ENCODE results near the gene NFATC1.

NFATC1 gene

DNA sequence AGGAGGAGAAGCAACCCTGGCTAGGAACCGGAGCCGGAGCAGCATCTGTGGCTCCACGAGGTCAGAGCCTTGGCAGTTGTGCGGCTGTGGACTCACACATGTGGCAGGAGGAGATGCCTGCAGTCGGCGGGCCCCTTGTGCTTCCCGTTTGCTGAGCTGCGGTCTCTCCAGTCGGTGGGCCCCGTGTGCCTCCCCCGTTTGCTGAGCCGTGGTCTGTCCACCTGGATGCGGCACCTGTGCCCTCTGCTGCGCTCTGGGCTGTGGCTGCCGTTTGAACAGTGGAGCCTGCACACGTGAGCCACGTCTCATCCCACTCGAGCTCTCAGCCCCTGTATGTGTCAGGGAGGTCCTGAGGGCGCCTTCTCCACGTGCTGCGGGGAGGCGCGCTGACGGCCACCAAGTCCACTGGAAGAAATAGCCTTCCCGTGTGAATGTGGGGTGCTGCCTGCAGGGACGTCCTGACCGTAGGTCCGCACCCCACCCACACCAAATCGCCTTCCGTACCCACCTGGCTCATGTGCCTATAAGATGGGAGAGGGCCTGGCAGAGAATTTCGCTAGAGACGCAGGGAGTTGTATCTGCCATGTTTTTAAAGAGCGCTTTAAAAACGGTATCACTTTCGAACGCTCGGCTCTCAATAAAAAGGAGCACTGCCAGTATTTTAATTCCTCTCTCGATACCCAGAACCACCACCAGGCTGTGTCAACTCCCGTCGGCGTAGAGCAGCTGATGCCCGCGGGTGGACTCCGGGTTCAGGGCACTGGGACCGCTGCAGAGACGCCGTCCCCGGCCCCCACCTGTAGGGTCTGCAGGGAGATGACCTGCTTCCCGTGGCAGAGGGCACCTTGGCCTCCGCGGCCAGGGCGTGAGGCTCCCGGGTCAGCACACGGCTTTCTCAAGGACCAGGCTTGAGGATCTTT lies 117.0 kb downstream of the NFATC1 start:
- FAIRE-seq (no peak), DNase-seq (ENCODE audit: insufficient read length, low spot score) (no peak)

DNA sequence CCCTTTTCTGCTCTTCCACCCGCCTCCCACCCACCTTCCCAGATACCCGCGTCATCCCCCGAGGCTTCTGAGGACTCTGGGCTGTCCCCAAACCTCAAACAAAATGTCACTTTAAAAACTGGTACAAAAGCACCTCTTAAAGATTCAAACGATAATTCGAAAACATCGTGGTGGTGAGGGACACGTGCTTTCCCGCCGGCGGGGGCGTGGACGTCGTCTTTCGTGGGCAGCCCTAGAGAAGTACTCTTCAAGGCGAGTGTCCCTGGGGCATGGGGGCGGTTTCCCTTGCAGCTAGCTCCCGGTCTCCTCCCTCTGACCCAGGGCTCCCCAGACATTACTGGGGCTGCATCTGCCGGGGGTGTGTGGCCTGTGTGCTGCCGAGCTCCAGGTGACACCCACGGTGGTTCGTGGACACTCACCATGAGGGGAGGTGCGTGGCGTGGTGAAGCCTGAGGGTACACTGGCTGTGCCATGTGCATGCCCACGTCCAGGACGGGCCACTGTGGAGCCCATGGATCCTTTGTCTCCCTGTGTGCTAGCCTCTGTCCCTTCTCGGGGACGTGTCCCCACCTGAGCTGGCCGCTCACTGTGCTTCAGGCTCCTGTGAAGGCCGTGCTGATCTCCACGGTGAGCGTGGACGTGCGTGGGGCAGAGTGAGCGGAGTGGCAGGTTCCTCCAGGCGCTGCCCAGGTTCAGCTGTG lies 117.8 kb downstream of the NFATC1 start:
- FAIRE-seq (no peak), DNase-seq (ENCODE audit: insufficient read length, low spot score) (no peak)

DNA sequence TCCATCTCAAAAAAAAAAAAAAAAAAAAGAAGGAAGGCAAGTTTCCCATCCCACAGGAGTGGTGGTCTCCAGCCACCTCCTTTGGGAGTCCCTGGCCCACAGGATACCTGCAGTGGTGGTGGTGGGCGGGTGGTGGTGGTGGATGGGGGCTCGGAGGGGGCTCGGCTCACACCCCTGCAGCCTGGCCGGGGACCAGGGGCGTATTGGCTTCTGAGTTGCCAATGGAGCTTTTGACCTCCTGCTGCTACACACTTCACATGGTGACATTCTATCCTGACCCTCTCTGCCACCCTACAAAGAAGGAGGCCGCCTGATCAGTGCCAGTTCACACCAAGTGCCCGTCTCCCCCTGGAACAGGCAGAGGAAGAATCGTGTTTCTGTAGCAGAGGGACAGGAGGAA lies 119.6 kb downstream of the NFATC1 start:
- no peak for FAIRE-seq

GRCh38 chr18:79515944-79516351 lies 120.2 kb downstream of the NFATC1 start:
- FAIRE-seq, result no peak
- DNase-seq (ENCODE audit: insufficient read length, low spot score), result no peak

More for the DNA sequence above, 119.6 kb downstream of the NFATC1 start:
- DNase-seq (ENCODE audit: insufficient read length, low spot score), result no peak

DNA sequence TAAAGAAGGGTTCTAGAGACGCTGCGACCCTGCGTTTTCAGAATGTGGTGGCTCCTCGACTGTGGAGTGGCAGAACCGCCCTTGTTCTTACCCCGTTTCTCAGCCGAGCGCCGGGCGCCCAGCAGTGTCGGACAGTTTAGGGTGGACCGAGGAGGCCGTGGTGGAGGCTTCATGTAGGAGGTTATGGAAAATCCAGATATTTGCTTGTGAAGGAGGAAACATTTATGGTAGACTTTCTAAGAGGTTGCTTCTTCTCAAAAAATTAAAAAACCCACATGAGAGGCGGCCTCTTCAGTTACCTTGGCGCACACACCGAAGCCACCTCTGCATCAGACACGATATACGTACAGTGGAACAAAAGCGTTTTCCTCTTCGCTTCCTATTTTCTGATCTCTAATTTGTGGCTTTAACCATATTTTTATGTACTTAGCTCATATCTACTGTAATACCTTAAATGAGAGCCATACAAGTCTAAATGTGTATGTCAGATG lies 120.8 kb downstream of the NFATC1 start:
- DNase-seq (ENCODE audit: insufficient read length, low spot score) (no peak), FAIRE-seq (no peak)

- FAIRE-seq (no peak), DNase-seq (ENCODE audit: insufficient read length, low spot score) (no peak)
Observed at GRCh38 chr18:79517341-79517740, 121.6 kb downstream of the NFATC1 start.

DNA sequence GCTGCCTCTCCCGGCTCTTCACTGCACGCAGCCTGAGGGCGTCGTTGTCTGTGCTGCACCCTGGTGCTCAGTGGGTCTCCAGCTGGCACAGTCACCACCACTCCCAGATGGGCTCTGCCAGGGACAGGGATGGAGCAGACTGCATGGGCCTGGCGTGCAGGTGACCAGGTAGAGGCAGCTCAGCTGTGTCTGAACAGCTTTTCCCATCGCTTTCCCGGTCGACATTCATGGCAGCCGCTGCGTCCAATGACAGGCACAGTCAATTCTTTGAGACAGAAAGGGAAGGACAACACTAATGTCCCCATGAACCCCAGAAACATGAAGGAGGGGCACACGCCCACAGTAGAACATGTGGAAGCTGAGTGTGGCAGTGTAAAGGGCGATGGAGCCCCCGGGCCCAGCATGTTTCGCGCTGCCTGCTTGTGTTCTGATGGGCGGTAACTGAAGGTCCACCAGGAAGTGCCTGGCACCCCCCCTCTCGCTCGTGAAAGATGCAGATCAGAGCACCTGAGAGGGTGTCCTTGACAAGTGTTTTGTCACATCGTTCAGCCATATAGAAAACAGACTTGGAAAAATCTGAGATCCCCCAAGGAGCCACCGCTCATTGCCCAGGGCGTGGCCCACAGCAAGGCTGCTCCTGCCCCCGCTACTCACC lies 122.4 kb downstream of the NFATC1 start:
- no peak for DNase-seq (ENCODE audit: insufficient read length, low spot score)
- FAIRE-seq, result no peak

- FAIRE-seq (no peak), DNase-seq (ENCODE audit: insufficient read length, low spot score) (no peak)
Observed at GRCh38 chr18:79518683-79519128, 123.0 kb downstream of the NFATC1 start.

DNA sequence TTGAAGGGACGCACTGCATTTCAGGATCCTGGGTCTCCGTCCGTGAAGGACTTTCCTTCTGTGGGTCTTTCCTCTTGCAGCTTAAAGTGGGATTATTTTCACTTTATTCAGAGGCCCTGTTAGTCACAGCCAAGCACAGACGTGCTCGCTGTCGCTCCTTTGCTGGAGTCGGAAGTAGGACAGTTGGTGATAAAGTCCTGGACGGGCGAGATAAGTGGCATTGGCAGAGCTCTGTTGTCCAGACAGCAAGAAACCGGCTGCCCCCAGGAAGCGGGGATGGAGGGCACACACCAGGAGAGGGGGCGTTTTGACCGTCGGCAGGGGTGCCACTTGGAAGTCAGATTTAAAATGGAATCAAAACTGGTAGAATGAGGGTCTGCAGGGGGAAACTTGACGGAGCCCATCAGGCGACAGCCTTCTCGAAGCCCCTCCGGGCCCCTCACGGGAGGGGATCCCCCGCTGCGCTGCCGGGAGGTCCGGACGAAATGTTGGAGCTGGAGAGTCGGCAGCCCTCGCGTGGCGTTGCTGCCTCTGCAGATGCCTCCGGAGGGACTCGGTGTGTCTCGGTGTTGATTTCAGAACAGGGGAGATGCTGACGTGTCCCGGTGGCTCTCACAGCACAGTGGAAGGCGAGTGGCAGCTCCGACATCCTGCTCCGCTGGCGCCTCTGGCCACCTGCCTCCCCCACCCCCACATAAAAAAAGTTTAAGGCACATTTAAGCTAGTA lies 124.2 kb downstream of the NFATC1 start:
- FAIRE-seq, result no peak
- no peak for DNase-seq (ENCODE audit: insufficient read length, low spot score)

- DNase-seq (ENCODE audit: insufficient read length, low spot score), result no peak
- no peak for FAIRE-seq
Observed at GRCh38 chr18:79520478-79521390, 125.0 kb downstream of the NFATC1 start.

GRCh38 chr18:79521416-79522205 lies 125.9 kb downstream of the NFATC1 start:
- DNase-seq (ENCODE audit: insufficient read length, low spot score) (no peak), FAIRE-seq (no peak)

DNA sequence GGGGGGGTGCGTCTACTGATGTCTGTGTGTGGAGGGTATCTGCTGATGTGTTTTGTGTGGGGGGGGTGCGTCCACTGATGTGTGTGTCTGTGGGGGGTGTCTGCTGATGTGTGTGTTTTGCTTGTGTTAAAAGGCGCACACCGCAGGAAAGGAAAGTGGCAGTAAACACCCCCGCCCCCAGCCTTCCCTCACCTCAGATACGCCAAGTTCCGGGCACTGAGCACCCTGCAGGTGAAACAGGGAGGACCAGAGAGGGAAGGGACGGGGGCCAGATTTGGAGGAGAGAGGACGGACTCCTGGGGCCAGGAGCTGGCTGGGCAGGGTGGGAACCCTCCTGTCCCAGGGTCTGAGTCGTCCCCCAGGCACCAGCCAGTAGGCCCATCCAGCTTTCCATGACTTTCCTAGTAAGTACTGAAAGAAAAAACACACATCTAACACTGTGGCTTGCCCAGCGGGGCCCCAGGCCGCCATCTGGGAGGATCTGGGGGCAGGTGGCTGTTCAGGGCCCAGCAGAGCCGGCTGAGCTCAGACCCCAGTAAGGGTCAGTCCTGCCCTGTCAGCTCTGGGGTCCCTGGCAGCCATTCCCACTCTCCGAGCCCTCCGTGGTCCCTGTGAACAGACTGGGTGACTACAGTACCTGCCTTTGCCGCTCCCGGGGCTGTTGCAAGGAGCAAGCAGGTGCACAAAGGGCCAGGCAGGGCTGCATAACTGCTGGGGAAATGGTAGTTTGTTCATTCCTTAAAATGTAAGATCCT lies 126.9 kb downstream of the NFATC1 start:
- no peak for FAIRE-seq
- DNase-seq (ENCODE audit: insufficient read length, low spot score), result no peak

DNA sequence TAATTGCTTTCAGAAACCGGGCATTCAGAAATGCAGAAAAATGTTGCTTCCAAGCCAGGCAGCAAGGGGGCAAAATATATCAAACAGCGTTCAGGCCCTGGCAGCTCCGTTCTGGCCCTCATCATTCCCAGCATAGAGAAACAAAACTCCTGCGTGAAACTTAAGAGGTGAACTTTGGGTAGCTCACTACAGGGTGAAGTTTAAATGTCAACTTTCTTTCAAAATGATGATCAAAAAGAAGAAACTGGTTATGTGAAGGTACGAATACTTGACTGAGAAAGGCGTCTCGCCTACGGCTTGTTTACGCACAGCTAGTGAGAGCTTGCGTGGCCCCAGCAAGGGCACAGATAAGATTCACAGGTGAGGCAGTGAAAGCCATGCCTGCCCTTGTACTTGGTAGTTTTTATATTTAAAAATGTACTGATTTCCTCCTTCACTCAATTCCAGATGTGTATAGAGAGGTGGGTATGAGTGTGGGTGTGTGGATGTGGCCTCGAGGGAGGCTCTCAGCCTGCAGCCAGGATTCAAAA lies 127.5 kb downstream of the NFATC1 start:
- no peak for DNase-seq (ENCODE audit: insufficient read length, low spot score)
- FAIRE-seq, result no peak

DNA sequence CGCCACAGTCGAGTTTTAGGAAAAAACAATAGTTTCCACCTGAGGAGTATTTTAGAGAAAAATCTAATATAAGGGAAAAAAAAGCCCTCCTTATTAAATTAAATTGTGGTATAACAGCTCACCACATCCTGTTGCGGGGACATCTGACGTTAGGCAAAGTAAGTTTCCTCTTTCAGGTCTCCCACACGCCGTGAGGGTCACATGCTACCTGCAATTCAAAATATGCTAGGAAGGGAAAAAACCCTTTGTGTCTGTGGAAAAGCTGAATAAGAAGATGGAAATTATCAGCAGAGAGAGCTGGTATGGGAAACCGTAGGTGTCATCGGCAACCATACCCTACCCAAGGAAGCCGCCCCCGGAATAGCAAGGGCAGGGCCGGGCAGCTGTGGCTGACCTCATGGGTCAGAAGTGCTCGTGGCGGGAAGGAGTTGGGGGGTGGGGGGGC lies 128.0 kb downstream of the NFATC1 start:
- no peak for DNase-seq (ENCODE audit: insufficient read length, low spot score)
- no peak for FAIRE-seq

GRCh38 chr18:79524181-79525078 lies 128.7 kb downstream of the NFATC1 start:
- FAIRE-seq, result no peak
- no peak for DNase-seq (ENCODE audit: insufficient read length, low spot score)

DNA sequence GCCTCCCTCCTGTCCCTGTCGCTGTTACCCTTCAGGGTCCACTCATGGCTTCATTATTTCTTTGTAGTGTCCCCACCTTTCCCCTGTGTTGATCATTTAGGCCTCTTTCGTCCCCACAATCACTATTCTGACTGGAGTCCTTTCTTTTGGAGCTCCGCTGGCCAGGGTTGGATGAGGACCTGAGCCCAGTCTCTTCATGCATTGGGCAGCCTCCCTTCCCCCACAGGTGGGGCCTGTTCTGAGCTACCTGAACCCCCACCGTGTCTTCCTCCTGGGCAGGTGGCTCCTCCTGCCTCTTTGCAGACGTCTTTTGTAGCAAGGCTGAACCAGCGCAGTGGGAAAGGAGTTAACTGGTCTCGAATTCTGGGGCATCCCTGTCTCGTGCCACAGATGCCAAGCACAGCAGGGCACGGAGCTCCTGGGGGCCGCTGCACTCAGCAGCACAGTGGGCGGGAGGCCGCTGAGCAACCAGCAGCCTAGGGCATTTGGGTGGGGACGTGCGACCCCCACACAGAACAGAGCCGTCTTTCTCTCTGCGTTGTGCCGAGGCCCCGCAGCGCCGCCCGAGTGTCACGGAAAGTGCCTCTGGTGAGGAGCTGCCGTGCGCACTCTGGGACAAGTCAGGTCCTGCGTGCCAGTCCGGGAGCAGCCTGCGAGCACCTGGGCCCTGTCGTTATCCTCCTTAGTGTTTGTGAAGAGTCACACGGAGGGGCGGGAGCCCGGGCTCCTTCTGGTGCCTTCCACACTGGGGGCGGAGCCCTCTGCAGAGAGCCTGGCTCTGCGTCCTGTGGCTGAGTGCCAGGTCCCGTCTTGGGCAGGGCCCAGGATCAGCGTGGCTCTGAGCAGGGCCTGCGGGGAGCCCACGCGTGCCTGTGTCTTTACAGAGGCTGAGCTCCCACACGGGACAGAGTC lies 130.1 kb downstream of the NFATC1 start:
- FAIRE-seq, result no peak

More for the DNA sequence above, 130.1 kb downstream of the NFATC1 start:
- DNase-seq (ENCODE audit: insufficient read length, low spot score), result no peak
